ENCODE data around the gene RAMP1. TPM values are rescaled to one million over a fixed set of nuclear protein-coding genes. Genes with fewer than 3 reads are reported as not detected.
A peak's percentile ranks its signal among the peaks of the same experiment; 100 is the strongest.

RAMP1 gene
- total RNA-seq, 1 donor from 2014 or later = 17.6 TPM

- DNase-seq = no peak
- Mint-ChIP-seq H3K9me3 (no peaks in the 10 kb centered on the region), H3K36me3 (ENCODE audit: low read depth) (no peaks in the 10 kb centered on the region), H3K4me1 (peaks cover 15% of the 10 kb centered on the region), H3K4me3 (no peak overlapping the region), H3K27ac (no peak overlapping the region), H3K27me3 (no peaks in the 10 kb centered on the region)
- intact Hi-C loops (cut with micrococcal nuclease) = no loop called here
Observed at GRCh38 chr2:237888389-237888788, 29.0 kb downstream of the RAMP1 start.

GRCh38 chr2:237889016-237889415 is 29.6 kb downstream of the RAMP1 start:
- H3K4me3 Mint-ChIP-seq = no peak overlapping the region
- no peak for DNase-seq
- peaks cover 17% of the 10 kb centered on the region for H3K4me1 Mint-ChIP-seq
- no peaks in the 10 kb centered on the region for H3K27me3 Mint-ChIP-seq
- H3K36me3 Mint-ChIP-seq (ENCODE audit: low read depth) = no peaks in the 10 kb centered on the region
- H3K9me3 Mint-ChIP-seq = no peaks in the 10 kb centered on the region
- no peak overlapping the region for H3K27ac Mint-ChIP-seq
- intact Hi-C loops (cut with micrococcal nuclease) = no loop called here

GRCh38 chr2:237889811-237890210 is 30.4 kb downstream of the RAMP1 start:
- Mint-ChIP-seq H3K36me3 (ENCODE audit: low read depth) (no peaks in the 10 kb centered on the region), H3K9me3 (no peaks in the 10 kb centered on the region), H3K4me3 (no peak overlapping the region), H3K4me1 (peaks cover 17% of the 10 kb centered on the region), H3K27ac (no peak overlapping the region), H3K27me3 (no peaks in the 10 kb centered on the region)
- intact Hi-C loops (cut with micrococcal nuclease) = no loop called here
- no peak for DNase-seq

GRCh38 chr2:237892478-237892877 is 33.1 kb downstream of the RAMP1 start:
- Mint-ChIP-seq H3K36me3 (ENCODE audit: low read depth) (no peaks in the 10 kb centered on the region), H3K4me1 (peaks cover 21% of the 10 kb centered on the region), H3K27me3 (no peaks in the 10 kb centered on the region), H3K27ac (no peak overlapping the region), H3K9me3 (no peaks in the 10 kb centered on the region), H3K4me3 (no peak overlapping the region)
- no peak for DNase-seq
- intact Hi-C loops (cut with micrococcal nuclease) = no loop called here

DNA sequence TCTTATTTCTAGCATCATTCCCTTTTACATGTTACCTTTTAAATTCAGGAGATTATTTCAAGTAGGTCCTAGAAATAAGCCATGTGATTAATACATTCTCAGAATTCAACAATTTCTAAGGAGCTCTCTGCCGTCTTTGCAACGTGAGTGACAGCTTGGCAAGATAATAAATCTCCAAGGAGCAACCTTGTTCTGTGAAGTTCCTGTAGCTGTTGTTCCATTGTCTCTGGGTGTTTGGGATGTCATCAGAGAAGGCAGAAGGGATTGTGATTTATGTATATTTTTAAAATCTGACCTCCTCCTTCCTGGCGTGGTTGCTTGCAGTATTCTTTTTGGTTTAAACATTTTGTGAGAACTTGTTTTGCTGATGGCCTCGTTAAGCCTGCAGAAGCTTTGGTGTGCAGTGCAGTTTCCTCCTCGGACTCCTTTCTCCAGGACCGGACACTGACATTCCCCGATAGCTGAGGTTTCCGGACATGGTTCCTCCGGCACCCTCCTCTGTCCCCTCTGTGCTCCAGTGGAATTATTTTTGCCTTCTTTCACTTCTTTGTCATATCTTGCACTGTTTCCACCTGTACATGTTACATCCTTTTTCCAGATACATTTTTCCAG is 33.7 kb downstream of the RAMP1 start:
- no peaks in the 10 kb centered on the region for H3K27me3 Mint-ChIP-seq
- no peaks in the 10 kb centered on the region for H3K9me3 Mint-ChIP-seq
- no peaks in the 10 kb centered on the region for H3K36me3 Mint-ChIP-seq (ENCODE audit: low read depth)
- no peak for DNase-seq
- H3K27ac Mint-ChIP-seq = no peak overlapping the region
- no peak overlapping the region for H3K4me3 Mint-ChIP-seq
- intact Hi-C loops (cut with micrococcal nuclease) = no loop called here
- peaks cover 26% of the 10 kb centered on the region for H3K4me1 Mint-ChIP-seq

GRCh38 chr2:237894396-237894979 is 35.1 kb downstream of the RAMP1 start:
- Mint-ChIP-seq H3K9me3 (no peaks in the 10 kb centered on the region), H3K4me3 (no peak overlapping the region), H3K36me3 (ENCODE audit: low read depth) (no peaks in the 10 kb centered on the region), H3K27ac (no peak overlapping the region), H3K27me3 (no peaks in the 10 kb centered on the region), H3K4me1 (peaks cover 39% of the 10 kb centered on the region)
- intact Hi-C loops (cut with micrococcal nuclease) = no loop called here
- DNase-seq = no peak

- Mint-ChIP-seq H3K9me3 (no peaks in the 10 kb centered on the region), H3K4me3 (no peak overlapping the region), H3K4me1 (peaks cover 43% of the 10 kb centered on the region), H3K27ac (no peak overlapping the region), H3K27me3 (no peaks in the 10 kb centered on the region), H3K36me3 (ENCODE audit: low read depth) (no peaks in the 10 kb centered on the region)
- DNase-seq = no peak
- intact Hi-C loops (cut with micrococcal nuclease) = no loop called here
Observed at GRCh38 chr2:237894986-237895543, 35.6 kb downstream of the RAMP1 start.

- DNase-seq = no peak
- H3K9me3 Mint-ChIP-seq = no peaks in the 10 kb centered on the region
- no peaks in the 10 kb centered on the region for H3K36me3 Mint-ChIP-seq (ENCODE audit: low read depth)
- H3K27ac Mint-ChIP-seq = peak overlapping the region; percentile 11
- peaks cover 40% of the 10 kb centered on the region for H3K4me1 Mint-ChIP-seq
- intact Hi-C loops (cut with micrococcal nuclease) = no loop called here
- no peak overlapping the region for H3K4me3 Mint-ChIP-seq
- H3K27me3 Mint-ChIP-seq = no peaks in the 10 kb centered on the region
Observed at GRCh38 chr2:237895544-237896506, 36.4 kb downstream of the RAMP1 start.

DNA sequence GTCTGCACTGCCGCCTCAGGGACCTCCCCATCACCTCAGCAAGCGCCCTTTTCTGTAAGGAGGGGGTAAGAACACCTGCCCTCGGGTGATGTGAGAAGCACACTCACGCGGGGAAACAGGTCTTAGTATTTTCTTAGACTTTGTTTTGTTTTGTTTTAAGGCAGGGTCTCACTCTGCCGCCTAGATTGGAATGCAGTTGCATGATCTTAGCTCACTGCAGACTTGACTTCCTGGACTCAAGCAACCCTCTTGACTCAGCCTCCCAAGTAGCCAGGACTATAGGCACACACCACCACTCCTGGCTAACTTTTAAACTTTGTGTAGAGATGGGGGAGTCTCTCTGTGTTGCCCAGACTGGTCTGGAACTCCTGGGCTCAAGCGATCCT is 37.1 kb downstream of the RAMP1 start:
- H3K36me3 Mint-ChIP-seq (ENCODE audit: low read depth) = peaks cover 5% of the 10 kb centered on the region
- no peak overlapping the region for H3K4me3 Mint-ChIP-seq
- H3K9me3 Mint-ChIP-seq = peaks cover 5% of the 10 kb centered on the region
- intact Hi-C loops (cut with micrococcal nuclease) = no loop called here
- H3K27ac Mint-ChIP-seq = peak overlapping the region; percentile 41
- H3K27me3 Mint-ChIP-seq = no peaks in the 10 kb centered on the region
- H3K4me1 Mint-ChIP-seq = peaks cover 46% of the 10 kb centered on the region
- no peak for DNase-seq

GRCh38 chr2:237896956-237897355 is 37.5 kb downstream of the RAMP1 start:
- intact Hi-C loops (cut with micrococcal nuclease) = no loop called here
- Mint-ChIP-seq H3K27ac (peak overlapping the region; percentile 76), H3K4me1 (peaks cover 50% of the 10 kb centered on the region), H3K9me3 (peaks cover 5% of the 10 kb centered on the region), H3K4me3 (no peak overlapping the region), H3K27me3 (no peaks in the 10 kb centered on the region), H3K36me3 (ENCODE audit: low read depth) (peaks cover 8% of the 10 kb centered on the region)
- no peak for DNase-seq

GRCh38 chr2:237898057-237898414 is 38.6 kb downstream of the RAMP1 start:
- intact Hi-C loops (cut with micrococcal nuclease) = loop anchor here (2.0 kb wide), 2 partner anchors 39 to 71 kb away; partner anchors contain the start of gene RAMP1
- H3K4me3 Mint-ChIP-seq = peak overlapping the region; percentile 63
- no peaks in the 10 kb centered on the region for H3K27me3 Mint-ChIP-seq
- peak overlapping the region; percentile 90 for H3K27ac Mint-ChIP-seq
- no peak for DNase-seq
- H3K36me3 Mint-ChIP-seq (ENCODE audit: low read depth) = peaks cover 8% of the 10 kb centered on the region
- peaks cover 5% of the 10 kb centered on the region for H3K9me3 Mint-ChIP-seq
- peaks cover 47% of the 10 kb centered on the region for H3K4me1 Mint-ChIP-seq

DNA sequence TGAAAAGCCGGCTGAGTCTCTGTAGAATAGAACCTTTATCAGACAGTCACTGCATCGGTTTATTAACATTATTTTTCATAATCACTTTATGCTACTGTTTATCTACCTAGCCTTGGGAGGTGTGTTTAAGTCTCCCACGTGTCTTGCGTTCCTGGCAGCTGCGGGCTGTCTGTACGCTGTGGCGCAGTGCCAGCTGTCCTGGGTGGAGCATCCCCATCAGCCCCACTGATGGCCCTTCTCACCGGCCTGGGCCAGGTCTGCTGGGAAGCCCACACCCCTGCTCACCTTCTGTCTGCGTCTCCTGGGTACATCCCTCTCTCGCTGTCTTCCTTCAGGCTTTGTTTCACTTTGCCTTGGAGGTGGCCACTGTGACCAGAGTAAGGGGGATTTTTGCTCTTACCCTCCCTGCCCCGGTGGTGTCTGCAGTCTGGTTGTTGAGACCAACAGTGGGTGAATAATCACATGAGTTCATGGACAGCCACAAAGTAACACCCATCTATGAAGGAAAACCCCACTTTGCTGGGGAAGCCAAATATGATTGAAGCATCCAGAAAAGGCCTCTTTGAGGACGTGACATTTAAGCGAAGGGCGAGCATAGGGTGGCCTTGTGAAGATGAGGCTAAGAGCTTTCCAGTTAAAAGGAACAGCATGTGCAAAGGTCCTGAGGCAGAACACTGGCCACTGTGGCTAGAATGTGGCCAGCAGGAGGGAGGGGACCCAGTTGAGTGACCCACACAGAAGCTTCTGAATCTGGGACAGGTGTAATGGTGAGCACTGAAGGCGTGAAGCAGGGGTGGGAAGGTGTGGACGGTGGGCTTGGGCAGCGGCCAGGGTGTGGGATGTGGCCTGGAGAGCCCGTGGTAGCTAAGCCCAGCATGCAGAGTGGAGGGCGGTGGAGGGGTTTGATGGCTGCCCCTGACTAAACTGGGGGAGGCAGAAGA is 41.7 kb downstream of the RAMP1 start:
- Mint-ChIP-seq H3K36me3 (ENCODE audit: low read depth) (peaks cover 11% of the 10 kb centered on the region), H3K4me3 (peak overlapping the region; percentile 64), H3K9me3 (peaks cover 5% of the 10 kb centered on the region), H3K4me1 (peaks cover 60% of the 10 kb centered on the region), H3K27ac (peak overlapping the region; percentile 85), H3K27me3 (no peaks in the 10 kb centered on the region)
- DNase-seq = no peak
- intact Hi-C loops (cut with micrococcal nuclease) = no loop called here

Data from activated CD4-positive, alpha-beta T cell treated with anti-CD3 and anti-CD28 coated beads, Interleukin-2, amount 10 ng/mL, durations not matched to agents 24 days and 14 days (primary cell).